OCI-M2 (cell line): Measurements from ENCODE around the gene CHERP.
"Not testable (repeated sequence)": the region's sequence is repeated elsewhere in the genome, so short reads cannot be mapped to it uniquely, and the experiment has no call there.

Experiments used
- DNase-seq: peaks from one replicate; lab custom pipeline; 2025; ENCODE audit not compliant: unreplicated experiment; lab: John Stamatoyannopoulos, UW

The CHERP gene

DNA sequence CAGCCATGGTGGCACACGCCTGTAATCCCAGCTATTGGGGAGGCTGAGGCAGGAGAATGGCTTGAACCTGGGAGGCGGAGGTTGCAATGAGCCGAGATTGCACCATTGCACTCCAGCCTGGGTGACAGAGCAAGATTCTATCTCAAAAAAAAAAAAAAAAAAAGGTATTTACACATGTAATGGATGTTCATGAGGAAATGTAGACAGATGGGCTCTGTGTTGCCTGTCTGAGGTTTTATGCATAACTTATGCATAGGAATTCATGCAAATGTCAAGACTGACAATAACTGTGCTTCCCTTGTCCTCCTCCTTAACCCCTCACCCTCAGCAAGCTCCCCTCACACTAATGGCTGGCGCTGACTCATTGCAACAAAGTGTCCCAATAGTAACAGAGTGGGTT lies 55.8 kb downstream of the CHERP start:
- DNase-seq: not testable (repeated sequence)

- DNase-seq: no peak
Observed at GRCh38 chr19:16482745-16483144, 59.5 kb downstream of the CHERP start.

GRCh38 chr19:16477311-16477710 lies 64.9 kb downstream of the CHERP start:
- DNase-seq: no peak

GRCh38 chr19:16476401-16476800 lies 65.8 kb downstream of the CHERP start:
- no peak for DNase-seq

DNA sequence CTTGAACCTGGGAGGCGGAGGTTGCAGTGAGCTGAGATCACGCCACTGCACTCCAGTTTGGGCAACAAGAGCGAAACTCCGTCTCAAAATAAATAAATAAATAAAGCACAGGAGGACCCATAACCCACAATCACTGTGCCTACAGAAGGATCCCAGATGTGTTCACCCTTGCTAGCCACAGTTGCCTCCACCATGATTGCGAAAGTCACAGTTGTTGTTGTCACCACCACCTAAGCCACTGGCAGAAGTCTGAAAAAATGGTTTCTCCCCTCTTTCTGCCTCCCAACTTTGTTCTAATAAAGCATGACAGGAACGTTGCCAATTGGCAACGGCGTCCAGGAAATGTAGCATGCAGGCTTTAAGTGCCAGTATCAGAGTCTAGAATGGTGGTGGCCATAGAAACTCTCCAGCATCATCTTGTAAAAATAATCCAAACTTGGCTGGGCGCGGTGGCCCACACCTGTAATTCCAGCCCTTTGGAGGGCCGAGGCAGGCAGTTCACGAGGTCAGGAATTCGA lies 68.3 kb downstream of the CHERP start:
- DNase-seq: no peak

- no peak for DNase-seq
Observed at GRCh38 chr19:16472992-16473391, 69.2 kb downstream of the CHERP start.

DNA sequence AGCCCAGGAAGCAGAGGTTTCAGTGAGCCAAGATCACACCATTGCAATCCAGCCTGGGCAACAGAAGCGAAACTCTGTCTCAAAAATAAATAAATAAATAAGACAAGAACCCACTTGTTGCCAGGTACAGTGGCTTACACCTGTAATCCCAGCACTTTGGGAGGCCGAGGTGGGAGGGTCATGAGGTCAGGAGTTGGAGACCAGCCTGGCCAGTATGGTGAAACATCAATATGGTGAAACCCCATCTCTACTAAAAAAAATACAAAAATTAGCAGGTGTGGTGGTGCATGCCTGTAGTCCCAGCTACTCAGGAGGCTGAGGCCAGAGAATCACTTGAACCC lies 69.7 kb downstream of the CHERP start:
- DNase-seq: not testable (repeated sequence)

GRCh38 chr19:16470911-16471811 lies 71.1 kb downstream of the CHERP start:
- DNase-seq: no peak

DNA sequence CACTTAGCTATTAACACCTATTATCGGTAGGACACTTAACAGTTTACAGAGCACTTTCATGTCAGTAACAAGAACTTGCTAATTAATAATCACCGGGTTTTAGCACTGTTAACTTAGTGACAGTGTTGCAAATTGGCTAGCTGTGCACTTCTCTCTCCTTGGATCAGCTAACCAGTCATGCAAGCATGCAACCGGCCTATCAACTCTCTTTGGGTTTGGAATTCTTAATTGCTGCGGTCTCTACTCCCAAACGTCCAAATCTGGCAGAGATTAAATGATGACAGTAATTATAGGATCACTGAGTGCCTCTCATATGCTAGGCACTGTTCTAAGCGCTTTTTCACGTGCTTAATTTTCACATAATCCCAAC lies 71.7 kb downstream of the CHERP start:
- DNase-seq: no peak
